D721Med (cell line): ENCODE measurements around the gene KCNAB1.

Experiments used
- DNase-seq: peaks from one replicate; pipeline ENCODE4 v3.0.0; 2011; ENCODE audit warnings: low spot score; ENCODE audit not compliant: insufficient read length
- FAIRE-seq: peaks from 2 replicates; lab custom pipeline; 2011; peaks lifted over from hg19 to GRCh38; lab: Jason Lieb, UNC
- CTCF ChIP-seq: IDR thresholded peaks from 2 replicates; pipeline ENCODE4 v1.5.1; 2012; ENCODE audit warnings: mild to moderate bottlenecking, control low read depth; ENCODE audit not compliant: insufficient read depth; ENCODE audit errors: missing control alignments

Gene KCNAB1

GRCh38 chr3:156299569-156299968 lies 179.2 kb downstream of the KCNAB1 start:
- no peak for TF ChIP-seq CTCF
- DNase-seq (no peak), FAIRE-seq (no peak)

GRCh38 chr3:156300371-156300770 lies 180.0 kb downstream of the KCNAB1 start:
- no peak for DNase-seq
- TF ChIP-seq CTCF: no peak
- FAIRE-seq: no peak

GRCh38 chr3:156300929-156301840 lies 180.8 kb downstream of the KCNAB1 start:
- DNase-seq: no peak
- TF ChIP-seq CTCF: no peak
- FAIRE-seq: no peak

GRCh38 chr3:156303001-156303707 lies 182.8 kb downstream of the KCNAB1 start:
- TF ChIP-seq CTCF: no peak
- DNase-seq (no peak), FAIRE-seq (no peak)

- FAIRE-seq (no peak), DNase-seq (no peak)
Observed at GRCh38 chr3:156304406-156304805, 184.0 kb downstream of the KCNAB1 start.

GRCh38 chr3:156305672-156306071 lies 185.3 kb downstream of the KCNAB1 start:
- TF ChIP-seq CTCF: no peak
- FAIRE-seq (no peak), DNase-seq (no peak)

More at GRCh38 chr3:156304406-156304805, 184.0 kb downstream of the KCNAB1 start:
- TF ChIP-seq CTCF: no peak

- no peak for TF ChIP-seq CTCF
- no peak for FAIRE-seq
- DNase-seq: no peak
Observed at GRCh38 chr3:156307704-156308103, 187.3 kb downstream of the KCNAB1 start.
